Stimulated activated memory B cell treated with anti-CD40 and anti-IgM and Interleukin-4, amounts not matched to agents 10 μg/mL and 1 μg/mL and 100 μg/mL, for 72 hours (primary cell): ENCODE data around the gene PTPRM.

Experiments
- ATAC-seq: fragments of 150-1000 bp; cut with Tn5 transposase; 2 replicates; pipeline ENCODE4 v1.10.0; 2021
- H3K27ac Mint-ChIP-seq: one replicate; pipeline ENCODE4 v1.8.0; 2022; ENCODE audit warnings: mild to moderate bottlenecking, mixed read lengths
- H3K27me3 Mint-ChIP-seq: one replicate; pipeline ENCODE4 v1.8.0; 2022; ENCODE audit warnings: mixed read lengths
- H3K36me3 Mint-ChIP-seq: one replicate; pipeline ENCODE4 v1.8.0; 2022; ENCODE audit warnings: mixed read lengths
- H3K4me1 Mint-ChIP-seq: one replicate; pipeline ENCODE4 v1.8.0; 2022; ENCODE audit warnings: mixed read lengths
- H3K4me3 Mint-ChIP-seq: one replicate; pipeline ENCODE4 v1.8.0; 2022; ENCODE audit warnings: mild to moderate bottlenecking, moderate library complexity, mixed read lengths
- H3K9me3 Mint-ChIP-seq: one replicate; pipeline ENCODE4 v1.8.0; 2022; ENCODE audit warnings: mixed read lengths

The PTPRM gene

GRCh38 chr18:8231316-8231715, 664.2 kb downstream of the PTPRM start:
- Mint-ChIP-seq H3K27ac (no peak overlapping the region), H3K9me3 (peaks cover 12% of the 10 kb centered on the region), H3K27me3 (no peaks in the 10 kb centered on the region), H3K36me3 (no peaks in the 10 kb centered on the region), H3K4me1 (no peaks in the 10 kb centered on the region), H3K4me3 (no peak overlapping the region)
- ATAC-seq = no peak

- Mint-ChIP-seq H3K36me3 (no peaks in the 10 kb centered on the region), H3K27ac (no peak overlapping the region), H3K27me3 (no peaks in the 10 kb centered on the region), H3K4me3 (no peak overlapping the region), H3K9me3 (peaks cover 12% of the 10 kb centered on the region), H3K4me1 (no peaks in the 10 kb centered on the region)
- no peak for ATAC-seq
These were observed 665.7 kb downstream of the PTPRM start for GRCh38 chr18:8232791-8233190.

GRCh38 chr18:8235894-8236293, 668.8 kb downstream of the PTPRM start:
- Mint-ChIP-seq H3K4me1 (no peaks in the 10 kb centered on the region), H3K27ac (no peak overlapping the region), H3K9me3 (peaks cover 16% of the 10 kb centered on the region), H3K4me3 (no peak overlapping the region), H3K36me3 (no peaks in the 10 kb centered on the region), H3K27me3 (no peaks in the 10 kb centered on the region)
- ATAC-seq = no peak

- ATAC-seq = no peak
- Mint-ChIP-seq H3K27ac (no peak overlapping the region), H3K9me3 (peaks cover 9% of the 10 kb centered on the region), H3K4me1 (no peaks in the 10 kb centered on the region), H3K36me3 (no peaks in the 10 kb centered on the region), H3K4me3 (no peak overlapping the region), H3K27me3 (no peaks in the 10 kb centered on the region)
These were observed 671.4 kb downstream of the PTPRM start for GRCh38 chr18:8238507-8238906.

- Mint-ChIP-seq H3K27me3 (no peaks in the 10 kb centered on the region), H3K4me1 (no peaks in the 10 kb centered on the region)
These were observed 674.6 kb downstream of the PTPRM start for GRCh38 chr18:8241731-8242130.

GRCh38 chr18:8242151-8242696, 675.1 kb downstream of the PTPRM start:
- peaks cover 6% of the 10 kb centered on the region for H3K9me3 Mint-ChIP-seq
- no peak overlapping the region for H3K27ac Mint-ChIP-seq
- H3K27me3 Mint-ChIP-seq = no peaks in the 10 kb centered on the region
- no peak for ATAC-seq
- no peaks in the 10 kb centered on the region for H3K4me1 Mint-ChIP-seq
- no peak overlapping the region for H3K4me3 Mint-ChIP-seq
- H3K36me3 Mint-ChIP-seq = no peaks in the 10 kb centered on the region

More at GRCh38 chr18:8241731-8242130, 674.6 kb downstream of the PTPRM start:
- Mint-ChIP-seq H3K36me3 (no peaks in the 10 kb centered on the region), H3K27ac (no peak overlapping the region), H3K4me3 (no peak overlapping the region), H3K9me3 (peaks cover 6% of the 10 kb centered on the region)
- no peak for ATAC-seq

- H3K4me1 Mint-ChIP-seq = no peaks in the 10 kb centered on the region
- H3K4me3 Mint-ChIP-seq = no peak overlapping the region
These were observed 680.6 kb downstream of the PTPRM start for GRCh38 chr18:8247700-8248099.

GRCh38 chr18:8248576-8248975, 681.5 kb downstream of the PTPRM start:
- Mint-ChIP-seq H3K27me3 (peaks cover 6% of the 10 kb centered on the region), H3K36me3 (no peaks in the 10 kb centered on the region), H3K4me1 (no peaks in the 10 kb centered on the region), H3K9me3 (no peaks in the 10 kb centered on the region), H3K4me3 (no peak overlapping the region), H3K27ac (no peak overlapping the region)
- no peak for ATAC-seq

More at GRCh38 chr18:8247700-8248099, 680.6 kb downstream of the PTPRM start:
- no peaks in the 10 kb centered on the region for H3K9me3 Mint-ChIP-seq
- H3K36me3 Mint-ChIP-seq = no peaks in the 10 kb centered on the region
- no peak overlapping the region for H3K27ac Mint-ChIP-seq
- ATAC-seq = no peak
- no peaks in the 10 kb centered on the region for H3K27me3 Mint-ChIP-seq

GRCh38 chr18:8249811-8250210, 682.7 kb downstream of the PTPRM start:
- H3K27me3 Mint-ChIP-seq = peaks cover 12% of the 10 kb centered on the region
- H3K27ac Mint-ChIP-seq = no peak overlapping the region
- H3K36me3 Mint-ChIP-seq = no peaks in the 10 kb centered on the region

GRCh38 chr18:8252371-8252770, 685.3 kb downstream of the PTPRM start:
- H3K4me3 Mint-ChIP-seq = no peak overlapping the region
- ATAC-seq = no peak
- no peaks in the 10 kb centered on the region for H3K9me3 Mint-ChIP-seq
- H3K36me3 Mint-ChIP-seq = no peaks in the 10 kb centered on the region
- H3K27ac Mint-ChIP-seq = no peak overlapping the region
- peaks cover 12% of the 10 kb centered on the region for H3K27me3 Mint-ChIP-seq
- H3K4me1 Mint-ChIP-seq = no peaks in the 10 kb centered on the region

More at GRCh38 chr18:8249811-8250210, 682.7 kb downstream of the PTPRM start:
- ATAC-seq = no peak
- no peak overlapping the region for H3K4me3 Mint-ChIP-seq
- H3K9me3 Mint-ChIP-seq = no peaks in the 10 kb centered on the region
- no peaks in the 10 kb centered on the region for H3K4me1 Mint-ChIP-seq

- Mint-ChIP-seq H3K4me1 (no peaks in the 10 kb centered on the region), H3K9me3 (no peaks in the 10 kb centered on the region), H3K4me3 (no peak overlapping the region), H3K36me3 (no peaks in the 10 kb centered on the region), H3K27me3 (peaks cover 12% of the 10 kb centered on the region), H3K27ac (no peak overlapping the region)
- ATAC-seq = no peak
These were observed 686.8 kb downstream of the PTPRM start for GRCh38 chr18:8253944-8254343.

GRCh38 chr18:8254654-8255053, 687.5 kb downstream of the PTPRM start:
- H3K36me3 Mint-ChIP-seq = no peaks in the 10 kb centered on the region
- H3K4me1 Mint-ChIP-seq = no peaks in the 10 kb centered on the region
- peaks cover 12% of the 10 kb centered on the region for H3K27me3 Mint-ChIP-seq
- H3K9me3 Mint-ChIP-seq = no peaks in the 10 kb centered on the region
- H3K4me3 Mint-ChIP-seq = no peak overlapping the region
- H3K27ac Mint-ChIP-seq = no peak overlapping the region
- no peak for ATAC-seq

GRCh38 chr18:8257851-8258434, 690.8 kb downstream of the PTPRM start:
- Mint-ChIP-seq H3K27ac (no peak overlapping the region), H3K27me3 (peaks cover 12% of the 10 kb centered on the region), H3K9me3 (no peaks in the 10 kb centered on the region), H3K4me3 (no peak overlapping the region), H3K36me3 (no peaks in the 10 kb centered on the region), H3K4me1 (no peaks in the 10 kb centered on the region)
- peak; percentile 28 for ATAC-seq

GRCh38 chr18:8260319-8260718, 693.2 kb downstream of the PTPRM start:
- Mint-ChIP-seq H3K4me3 (no peak overlapping the region), H3K36me3 (no peaks in the 10 kb centered on the region), H3K4me1 (no peaks in the 10 kb centered on the region), H3K27ac (no peak overlapping the region), H3K27me3 (no peaks in the 10 kb centered on the region), H3K9me3 (no peaks in the 10 kb centered on the region)
- ATAC-seq = no peak

GRCh38 chr18:8260827-8261226, 693.7 kb downstream of the PTPRM start:
- no peak overlapping the region for H3K4me3 Mint-ChIP-seq
- H3K27me3 Mint-ChIP-seq = no peaks in the 10 kb centered on the region

GRCh38 chr18:8261651-8262091, 694.6 kb downstream of the PTPRM start:
- H3K36me3 Mint-ChIP-seq = no peaks in the 10 kb centered on the region
- H3K27me3 Mint-ChIP-seq = no peaks in the 10 kb centered on the region
- H3K4me1 Mint-ChIP-seq = no peaks in the 10 kb centered on the region
- H3K9me3 Mint-ChIP-seq = no peaks in the 10 kb centered on the region
- H3K27ac Mint-ChIP-seq = no peak overlapping the region
- no peak for ATAC-seq
- no peak overlapping the region for H3K4me3 Mint-ChIP-seq

More at GRCh38 chr18:8260827-8261226, 693.7 kb downstream of the PTPRM start:
- Mint-ChIP-seq H3K4me1 (no peaks in the 10 kb centered on the region), H3K36me3 (no peaks in the 10 kb centered on the region), H3K27ac (no peak overlapping the region), H3K9me3 (no peaks in the 10 kb centered on the region)
- ATAC-seq = peak; percentile 59
